Breast epithelium (tissue), 3 donors: ENCODE data around the gene MYOD1.

Source experiments
- CTCF ChIP-seq, 3 donors: fragments of 450-650 bp; IDR thresholded peaks; one replicate each; pipeline ENCODE4 v1.5.1; 2016 to 2017; ENCODE audit warnings: antibody characterized with exemption in 3 of 3, mild to moderate bottlenecking in 3 of 3, moderate library complexity in 3 of 3
- POLR2A ChIP-seq: fragments of 450-650 bp; IDR thresholded peaks from one replicate; pipeline ENCODE4 v1.6.1; 2016; ENCODE audit warnings: antibody characterized with exemption, mild to moderate bottlenecking, moderate library complexity

DNA sequence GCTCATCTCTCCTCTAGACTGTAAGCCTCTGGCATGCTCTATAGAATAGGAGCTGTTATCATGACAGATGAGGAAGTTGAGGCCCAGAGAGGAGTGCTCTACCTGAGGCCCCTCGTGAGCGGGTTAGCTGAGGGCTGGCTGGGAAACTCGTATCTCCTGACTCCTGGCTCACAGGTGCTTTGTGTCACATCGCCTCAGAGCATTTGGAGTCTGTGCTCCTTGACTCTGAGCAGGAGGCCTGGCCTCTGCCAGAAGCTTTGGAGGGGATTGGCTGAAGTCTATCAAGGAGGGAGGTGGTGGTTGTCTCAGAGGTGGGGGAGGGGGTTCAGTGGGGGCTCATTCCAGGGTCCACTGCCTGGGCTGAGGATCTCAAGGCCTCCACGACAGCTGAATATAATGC lies 22.6 kb downstream of the MYOD1 start:
- TF ChIP-seq CTCF (IDR thresholded peaks at IDR 0.05) (no peak), POLR2A (no peak)
